HAP-1 (cell line): ENCODE measurements around the gene APCDD1.

Experiments used
- DNase-seq, 2 experiments: peaks; one replicate each; pipeline ENCODE4 v3.0.0-alpha.2; 2016 to 2020; ENCODE audit warnings: low spot score in 2 of 2
- H3K27me3 ChIP-seq: fragments of 250-450 bp; sonication (Bioruptor Pico); 2 replicates; pipeline ENCODE4 v1.5.1; 2020; ENCODE audit warnings: low read depth, mild to moderate bottlenecking, moderate library complexity
- H3K36me3 ChIP-seq: fragments of 250-450 bp; sonication (Bioruptor Pico); replicated peaks from 2 replicates; pipeline ENCODE4 v1.5.1; 2020; ENCODE audit warnings: mild to moderate bottlenecking
- H3K4me1 ChIP-seq: fragments of 250-450 bp; sonication (Bioruptor Pico); 2 replicates; pipeline ENCODE4 v1.5.1; 2020; ENCODE audit warnings: mild to moderate bottlenecking
- H3K4me3 ChIP-seq: fragments of 250-450 bp; sonication (Bioruptor Pico); 2 replicates; pipeline ENCODE4 v1.5.1; 2020; ENCODE audit warnings: mild to moderate bottlenecking, moderate library complexity
- H3K9me3 ChIP-seq: fragments of 250-450 bp; sonication (Bioruptor Pico); 2 replicates; pipeline ENCODE4 v1.5.1; 2020; ENCODE audit warnings: mild to moderate bottlenecking, moderate library complexity
- in situ Hi-C: fragments of 300-500 bp; cut with MboI; formaldehyde crosslinking; loops from 3 replicates; pipeline ENCODE4 v1.14.3; 2020; ENCODE audit warnings: low sequenced_read_pairs, inconsistent platforms, mixed read lengths

APCDD1 gene

GRCh38 chr18:10419420-10420103 is 34.9 kb upstream of the APCDD1 start:
- H3K4me3 ChIP-seq = no peak overlapping the region
- H3K9me3 ChIP-seq = no peaks in the 10 kb centered on the region
- DNase-seq = no peak
- in situ Hi-C loops = no loop called here
- no peaks in the 10 kb centered on the region for H3K36me3 ChIP-seq
- H3K27me3 ChIP-seq = no peaks in the 10 kb centered on the region
- no peaks in the 10 kb centered on the region for H3K4me1 ChIP-seq

DNA sequence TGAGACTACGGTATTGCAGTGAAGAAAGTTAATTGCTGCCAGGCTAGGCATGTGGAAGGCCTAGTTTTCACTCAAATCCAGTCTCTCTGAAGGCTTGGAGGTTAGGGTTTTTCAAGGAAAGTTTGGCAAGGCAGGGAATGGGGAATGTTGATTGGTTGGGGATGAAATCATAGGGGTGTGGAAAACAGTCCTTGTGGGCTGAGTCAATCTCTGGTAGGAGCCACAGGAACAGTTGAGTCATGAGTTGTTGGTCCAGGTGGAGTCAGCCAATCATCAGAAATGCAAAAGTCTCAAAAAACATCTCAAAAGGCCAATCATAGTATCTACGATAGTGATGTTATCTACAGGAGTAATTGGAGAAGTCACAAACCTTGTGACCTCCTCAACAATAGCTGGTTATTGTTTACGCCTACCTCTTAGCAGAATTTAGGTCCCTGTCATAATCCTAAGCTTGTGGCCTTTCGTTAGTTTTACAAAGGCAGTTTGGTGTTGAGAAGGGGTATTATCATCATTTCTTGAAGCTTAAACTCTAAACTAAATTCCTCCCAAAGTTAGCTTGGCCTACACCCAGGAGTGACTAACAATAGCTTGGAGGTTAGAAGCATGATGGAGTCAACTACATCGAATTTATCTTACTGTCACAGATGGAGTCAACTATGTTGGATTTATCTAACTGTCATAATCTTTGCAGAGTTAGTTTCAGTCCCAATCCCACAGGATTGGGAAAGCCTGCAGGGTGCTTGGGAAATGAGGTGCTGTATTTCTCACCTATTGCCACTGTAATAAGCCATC is 33.7 kb upstream of the APCDD1 start:
- Histone ChIP-seq H3K4me1 (no peaks in the 10 kb centered on the region), H3K4me3 (no peak overlapping the region), H3K36me3 (no peaks in the 10 kb centered on the region), H3K9me3 (no peaks in the 10 kb centered on the region), H3K27me3 (0 out of 2 replicates have a peak, but pooled peaks cover 2% of the 10 kb centered on the region)
- in situ Hi-C loops = no loop called here
- no peak for DNase-seq

DNA sequence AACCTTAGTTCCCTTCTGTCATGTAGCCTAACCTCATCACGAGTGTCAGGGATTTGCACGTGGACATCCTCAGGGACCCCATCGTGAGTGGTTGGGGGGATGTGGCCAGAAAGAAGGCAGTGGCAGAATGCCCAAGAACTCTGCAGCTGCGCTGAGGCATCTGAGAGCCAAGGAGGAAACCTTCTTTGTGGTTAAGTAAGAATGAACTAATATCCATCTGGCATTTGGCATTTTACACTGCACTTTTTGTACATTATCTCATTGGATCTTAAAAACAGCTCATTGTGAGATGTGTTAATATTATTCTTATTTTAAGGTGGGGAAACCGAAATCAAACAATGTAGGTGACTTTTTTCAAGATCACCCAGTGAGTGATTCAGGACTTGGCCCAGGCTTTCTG is 32.6 kb upstream of the APCDD1 start:
- Histone ChIP-seq H3K36me3 (no peaks in the 10 kb centered on the region), H3K4me1 (no peaks in the 10 kb centered on the region), H3K27me3 (0 out of 2 replicates have a peak, but pooled peaks cover 2% of the 10 kb centered on the region), H3K4me3 (no peak overlapping the region), H3K9me3 (no peaks in the 10 kb centered on the region)
- in situ Hi-C loops = no loop called here
- DNase-seq = no peak

GRCh38 chr18:10422731-10423130 is 31.7 kb upstream of the APCDD1 start:
- Histone ChIP-seq H3K4me1 (no peaks in the 10 kb centered on the region), H3K9me3 (no peaks in the 10 kb centered on the region), H3K4me3 (no peak overlapping the region), H3K27me3 (0 out of 2 replicates have a peak, but pooled peaks cover 2% of the 10 kb centered on the region), H3K36me3 (no peaks in the 10 kb centered on the region)
- in situ Hi-C loops = no loop called here
- DNase-seq = no peak

GRCh38 chr18:10424585-10425307 is 29.7 kb upstream of the APCDD1 start:
- in situ Hi-C loops = no loop called here
- no peaks in the 10 kb centered on the region for H3K4me1 ChIP-seq
- DNase-seq = no peak
- H3K4me3 ChIP-seq = no peak overlapping the region
- no peaks in the 10 kb centered on the region for H3K9me3 ChIP-seq
- H3K36me3 ChIP-seq = no peaks in the 10 kb centered on the region
- H3K27me3 ChIP-seq = 0 out of 2 replicates have a peak, but pooled peaks cover 2% of the 10 kb centered on the region

GRCh38 chr18:10430677-10431076 is 23.8 kb upstream of the APCDD1 start:
- Histone ChIP-seq H3K4me3 (no peak overlapping the region), H3K4me1 (no peaks in the 10 kb centered on the region), H3K9me3 (no peaks in the 10 kb centered on the region), H3K27me3 (peaks cover 3% of the 10 kb centered on the region; the same call in 1 of the 2 replicates), H3K36me3 (no peaks in the 10 kb centered on the region)
- in situ Hi-C loops = no loop called here
- DNase-seq = no peak

GRCh38 chr18:10431680-10432079 is 22.8 kb upstream of the APCDD1 start:
- H3K36me3 ChIP-seq = no peaks in the 10 kb centered on the region
- in situ Hi-C loops = no loop called here
- H3K9me3 ChIP-seq = no peaks in the 10 kb centered on the region
- DNase-seq = no peak
- H3K4me3 ChIP-seq = no peak overlapping the region
- peaks cover 3% of the 10 kb centered on the region; the same call in 1 of the 2 replicates for H3K27me3 ChIP-seq
- no peaks in the 10 kb centered on the region for H3K4me1 ChIP-seq

DNA sequence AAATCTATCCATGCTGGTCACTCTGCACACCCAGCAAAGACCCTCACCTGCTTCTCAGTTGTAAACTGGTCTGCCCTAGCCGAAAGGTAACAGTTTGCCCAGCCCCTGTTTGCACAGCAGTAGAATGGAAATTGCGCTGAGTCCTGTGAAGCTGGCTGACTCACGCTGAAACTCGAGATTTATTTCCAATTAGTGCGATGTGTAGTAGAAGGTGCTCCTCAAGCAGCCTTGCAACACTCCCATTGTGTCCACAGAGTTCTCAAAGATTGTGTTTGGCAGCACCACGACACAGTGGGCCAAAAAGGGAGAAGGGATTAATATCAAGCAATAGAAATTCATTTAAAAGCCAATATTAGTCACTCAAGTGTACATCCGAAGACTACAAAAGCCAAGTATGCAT is 21.7 kb upstream of the APCDD1 start:
- Histone ChIP-seq H3K27me3 (peaks cover 3% of the 10 kb centered on the region), H3K4me3 (no peak overlapping the region), H3K9me3 (no peaks in the 10 kb centered on the region), H3K36me3 (no peaks in the 10 kb centered on the region), H3K4me1 (no peaks in the 10 kb centered on the region)
- in situ Hi-C loops = no loop called here
- no peak for DNase-seq

DNA sequence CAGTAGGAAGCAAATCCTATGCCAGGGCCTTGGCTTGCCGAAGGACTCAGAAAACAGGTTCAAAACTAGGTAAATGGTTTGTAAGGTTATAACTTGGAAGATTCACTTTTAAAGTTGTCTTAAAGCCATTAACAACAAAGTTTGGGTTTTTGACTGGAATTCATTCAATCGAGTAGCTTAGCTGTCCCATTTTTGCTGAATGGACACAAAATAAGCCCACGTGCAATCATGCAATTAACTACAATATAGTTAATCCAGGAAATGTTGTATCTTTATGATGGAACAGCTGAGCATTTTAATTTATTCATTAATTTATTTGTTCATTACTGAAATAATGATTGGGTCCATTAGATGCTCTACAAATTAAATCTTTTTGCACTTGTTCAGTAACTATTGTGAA is 18.3 kb upstream of the APCDD1 start:
- Histone ChIP-seq H3K4me1 (no peaks in the 10 kb centered on the region), H3K9me3 (no peaks in the 10 kb centered on the region), H3K36me3 (no peaks in the 10 kb centered on the region), H3K27me3 (peaks cover 3% of the 10 kb centered on the region), H3K4me3 (no peak overlapping the region)
- in situ Hi-C loops = no loop called here
- DNase-seq = no peak

DNA sequence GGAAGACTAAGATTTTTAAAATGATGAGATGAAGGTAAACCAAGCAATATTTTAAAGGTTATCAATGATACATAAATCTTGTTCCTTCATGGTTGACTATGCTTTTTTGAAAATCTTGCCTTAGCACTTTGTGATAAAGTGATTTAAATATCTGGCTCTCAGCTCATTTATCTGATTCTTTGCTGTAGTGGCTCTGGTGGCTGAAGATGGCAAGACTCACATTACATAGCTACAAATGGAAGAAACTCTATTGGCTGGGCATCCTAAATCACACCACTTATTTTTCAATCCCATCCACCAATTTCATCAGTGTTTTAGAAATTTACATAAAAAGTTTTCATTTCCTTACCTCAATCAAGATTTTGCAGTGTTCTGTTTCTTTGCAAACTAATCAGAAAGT is 16.6 kb upstream of the APCDD1 start:
- Histone ChIP-seq H3K9me3 (no peaks in the 10 kb centered on the region), H3K27me3 (peaks cover 3% of the 10 kb centered on the region), H3K4me1 (no peaks in the 10 kb centered on the region), H3K4me3 (no peak overlapping the region), H3K36me3 (no peaks in the 10 kb centered on the region)
- DNase-seq = no peak
- in situ Hi-C loops = no loop called here

GRCh38 chr18:10439898-10440297 is 14.5 kb upstream of the APCDD1 start:
- in situ Hi-C loops = no loop called here
- Histone ChIP-seq H3K4me3 (no peak overlapping the region), H3K36me3 (no peaks in the 10 kb centered on the region), H3K27me3 (peaks cover 3% of the 10 kb centered on the region), H3K9me3 (no peaks in the 10 kb centered on the region), H3K4me1 (no peaks in the 10 kb centered on the region)
- no peak for DNase-seq

- in situ Hi-C loops = no loop called here
- Histone ChIP-seq H3K9me3 (no peaks in the 10 kb centered on the region), H3K4me3 (no peak overlapping the region), H3K27me3 (no peaks in the 10 kb centered on the region; the same call in 1 of the 2 replicates), H3K4me1 (no peaks in the 10 kb centered on the region), H3K36me3 (no peaks in the 10 kb centered on the region)
- no peak for DNase-seq
Observed at GRCh38 chr18:10440884-10441283, 13.6 kb upstream of the APCDD1 start.

DNA sequence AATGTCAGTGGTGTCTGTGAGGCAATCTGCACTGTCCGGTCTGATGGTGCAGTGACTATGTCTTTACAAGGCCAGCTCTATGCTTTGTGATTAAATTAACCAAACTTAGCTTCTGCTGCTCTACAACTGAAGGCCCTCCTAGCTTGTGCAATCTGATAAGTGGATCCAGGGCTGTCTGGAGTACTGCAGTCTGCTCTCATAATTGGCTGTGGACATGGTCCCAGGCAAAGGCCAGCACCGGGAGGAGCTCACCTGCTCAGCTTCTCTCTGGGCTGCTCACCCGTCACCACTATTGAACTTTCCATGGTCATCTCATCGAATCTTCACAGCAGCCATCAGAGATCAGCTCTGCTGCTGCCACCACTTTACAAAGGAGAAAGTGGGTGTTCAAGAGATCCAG is 13.0 kb upstream of the APCDD1 start:
- Histone ChIP-seq H3K9me3 (no peaks in the 10 kb centered on the region), H3K4me1 (no peaks in the 10 kb centered on the region), H3K36me3 (no peaks in the 10 kb centered on the region), H3K4me3 (no peak overlapping the region), H3K27me3 (no peaks in the 10 kb centered on the region; the same call in 1 of the 2 replicates)
- no peak for DNase-seq
- in situ Hi-C loops = no loop called here

- Histone ChIP-seq H3K27me3 (no peaks in the 10 kb centered on the region; the same call in 1 of the 2 replicates), H3K4me1 (no peaks in the 10 kb centered on the region), H3K9me3 (no peaks in the 10 kb centered on the region), H3K4me3 (no peak overlapping the region), H3K36me3 (no peaks in the 10 kb centered on the region)
- in situ Hi-C loops = no loop called here
- DNase-seq = no peak
Observed at GRCh38 chr18:10442551-10442971, 11.9 kb upstream of the APCDD1 start.
